Calu3 (cell line): ENCODE data around the gene GRB10. TPM values are rescaled to one million over a fixed set of nuclear protein-coding genes. Genes with fewer than 3 reads are reported as not detected.

ENCODE experiments used
- BruUV-seq: library from RNA; stranded (reverse); fragments of 400-500 nt; replicated peaks from 2 replicates; lab custom pipeline; 2021; lab: Mats Ljungman, UMichigan
- CTCF ChIA-PET: fragments of 300-600 bp; sonication (Branson Sonifier 250); formaldehyde crosslinking; loops from one replicate; lab custom pipeline; 2022; ENCODE audit warnings: antibody characterized with exemption; lab: Charles Lee
- DNase-seq: peaks from one replicate; pipeline ENCODE4 v3.0.0; 2022
- H3K27ac Mint-ChIP-seq: one replicate; pipeline ENCODE4 v1.8.0; 2022; ENCODE audit warnings: mixed read lengths; ENCODE audit not compliant: unreplicated experiment
- H3K27me3 Mint-ChIP-seq: one replicate; pipeline ENCODE4 v1.8.0; 2022; ENCODE audit warnings: mixed read lengths; ENCODE audit not compliant: unreplicated experiment
- H3K36me3 Mint-ChIP-seq: one replicate; pipeline ENCODE4 v1.8.0; 2022; ENCODE audit warnings: mild to moderate bottlenecking, moderate library complexity, mixed read lengths; ENCODE audit not compliant: insufficient read depth, unreplicated experiment
- H3K4me1 Mint-ChIP-seq: one replicate; pipeline ENCODE4 v1.8.0; 2022; ENCODE audit warnings: mild to moderate bottlenecking, low read depth, mixed read lengths; ENCODE audit not compliant: unreplicated experiment
- H3K4me3 Mint-ChIP-seq: one replicate; pipeline ENCODE4 v1.8.0; 2022; ENCODE audit warnings: mild to moderate bottlenecking, low read depth, moderate library complexity, mixed read lengths; ENCODE audit not compliant: unreplicated experiment
- H3K9me3 Mint-ChIP-seq: one replicate; pipeline ENCODE4 v1.8.0; 2022; ENCODE audit warnings: low read depth, mixed read lengths; ENCODE audit not compliant: unreplicated experiment
- CTCF ChIP-seq: fragments of 200-600 bp; IDR thresholded peaks from one replicate; pipeline ENCODE4 v1.8.0; 2022; ENCODE audit warnings: antibody characterized with exemption; ENCODE audit not compliant: unreplicated experiment
- intact Hi-C: fragments of 100-400 bp; cut with micrococcal nuclease; formaldehyde crosslinking; loops from one replicate; pipeline ENCODE4 v1.10.0; 2022; ENCODE audit not compliant: unreplicated experiment
- total RNA-seq: library from RNA; stranded (reverse); gene quantifications from 2 replicates; pipeline ENCODE4 v1.2.3, GENCODE V29; 2022

Gene GRB10
- total RNA-seq, 1 experiment from 2014 or later: 90.6 TPM

DNA sequence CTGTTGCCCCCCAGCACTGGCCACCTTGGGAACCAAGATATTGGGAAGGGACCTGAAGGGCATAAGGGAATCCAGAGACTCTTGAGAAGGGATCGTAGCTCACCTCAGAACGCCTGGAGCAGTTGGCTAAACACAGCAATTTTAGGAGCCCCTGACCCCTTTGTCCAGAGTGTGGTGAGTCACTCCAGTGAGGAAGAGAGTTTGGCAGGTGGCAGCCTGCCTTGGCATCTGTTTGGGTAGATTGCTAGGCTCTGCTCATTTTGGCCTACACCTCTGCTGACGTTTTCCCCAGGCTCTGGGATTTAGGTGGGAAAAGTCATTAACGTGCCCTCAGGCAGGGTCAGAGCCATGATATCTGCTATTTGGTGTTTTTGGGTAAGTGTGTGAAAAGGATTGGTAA, 100.6 kb downstream of the GRB10 start:
- H3K27me3 Mint-ChIP-seq: no peaks in the 10 kb centered on the region
- no peak overlapping the region for H3K27ac Mint-ChIP-seq
- BruUV-seq: no TSS peak
- peaks cover 9% of the 10 kb centered on the region for H3K36me3 Mint-ChIP-seq
- peaks cover 47% of the 10 kb centered on the region for H3K4me1 Mint-ChIP-seq
- intact Hi-C loops: loop anchor here (5.0 kb wide), 1 partner anchor 460 kb away; no protein-coding TSS in a partner anchor
- peaks cover 2% of the 10 kb centered on the region for H3K9me3 Mint-ChIP-seq
- CTCF ChIA-PET: interaction anchor here (0.7 kb wide), 1 partner anchor 415 kb away, joined by 3 read pairs; no protein-coding TSS in a partner anchor
- H3K4me3 Mint-ChIP-seq: no peak overlapping the region
- no peak for TF ChIP-seq CTCF
- DNase-seq: no peak

- no peak overlapping the region for H3K4me3 Mint-ChIP-seq
- peaks cover 52% of the 10 kb centered on the region for H3K4me1 Mint-ChIP-seq
- H3K36me3 Mint-ChIP-seq: peaks cover 9% of the 10 kb centered on the region
- no peak for TF ChIP-seq CTCF
- no peak for DNase-seq
- H3K9me3 Mint-ChIP-seq: peaks cover 2% of the 10 kb centered on the region
- intact Hi-C loops: loop anchor here (5.0 kb wide), 1 partner anchor 461 kb away; no protein-coding TSS in a partner anchor
- H3K27me3 Mint-ChIP-seq: no peaks in the 10 kb centered on the region
- BruUV-seq: no TSS peak
- H3K27ac Mint-ChIP-seq: no peak overlapping the region
- CTCF ChIA-PET: interaction anchor here (0.7 kb wide), 1 partner anchor 415 kb away, joined by 3 read pairs; no protein-coding TSS in a partner anchor
These were observed 101.2 kb downstream of the GRB10 start for GRCh38 chr7:50681432-50682045.

DNA sequence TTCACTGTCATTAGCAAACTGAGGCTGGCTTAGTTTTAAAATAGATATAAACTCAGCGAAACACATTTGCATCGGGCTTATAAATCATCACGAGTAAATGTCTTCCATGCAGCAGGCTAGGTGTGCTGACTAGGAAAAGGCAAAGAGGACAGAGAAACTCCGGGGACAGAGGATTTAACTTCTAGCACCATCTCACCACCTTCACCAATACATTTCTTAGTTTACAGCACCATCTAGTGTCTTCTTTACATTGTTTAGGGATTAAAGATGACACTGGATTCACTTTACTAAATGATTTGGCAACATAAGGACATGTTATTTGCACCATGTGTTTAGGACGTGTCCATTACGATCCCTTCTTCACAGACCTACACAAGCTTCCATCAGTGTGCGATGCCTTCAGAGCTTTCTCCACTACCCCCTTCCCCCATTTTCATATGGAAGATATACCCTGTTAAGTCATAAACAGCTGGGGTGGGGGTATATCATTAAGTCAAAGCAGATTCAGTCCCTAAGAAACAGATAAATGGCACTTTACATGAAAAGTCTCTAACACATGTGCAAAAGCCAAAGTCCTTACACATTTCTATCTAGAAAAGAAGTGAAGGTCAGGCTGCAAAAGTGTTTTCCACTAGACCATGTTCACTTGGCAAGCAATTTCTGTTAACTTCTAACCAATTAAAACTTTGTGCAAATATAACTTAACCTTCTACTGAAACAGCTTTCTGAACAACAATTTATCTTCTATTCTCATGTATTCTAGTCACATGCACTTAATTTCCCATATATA, 103.3 kb downstream of the GRB10 start:
- no peak overlapping the region for H3K27ac Mint-ChIP-seq

More for the DNA sequence above, 103.3 kb downstream of the GRB10 start:
- DNase-seq: no peak
- no peak overlapping the region for H3K4me3 Mint-ChIP-seq
- CTCF ChIA-PET: interaction anchor here (0.5 to 1.1 kb wide), 4 partner anchors 314 to 762 kb away, joined by 3 to 5 read pairs (median 4); no protein-coding TSS in a partner anchor
- no TSS peak for BruUV-seq
- intact Hi-C loops: loop anchor here (1.0 to 5.0 kb wide), 6 partner anchors 65 to 587 kb away; partner anchors contain the start of gene ZPBP
- peaks cover 6% of the 10 kb centered on the region for H3K36me3 Mint-ChIP-seq
- no peaks in the 10 kb centered on the region for H3K27me3 Mint-ChIP-seq
- H3K4me1 Mint-ChIP-seq: peaks cover 36% of the 10 kb centered on the region
- TF ChIP-seq CTCF: no peak
- H3K9me3 Mint-ChIP-seq: no peaks in the 10 kb centered on the region
